Testis (tissue), 3 donors: Measurements from ENCODE around the gene CHST2. TPM values are rescaled to one million over a fixed set of nuclear protein-coding genes. Genes with fewer than 3 reads are reported as not detected.

Experiments used
- DNase-seq: peaks from one replicate; pipeline ENCODE4 v3.0.0-alpha.2; 2019
- H3K27ac ChIP-seq, 2 donors: fragments of 200-600 bp; sonication (generic); one replicate each; pipeline ENCODE4 v1.5.1; 2019
- H3K27me3 ChIP-seq: fragments of 200-600 bp; sonication (generic); one replicate; pipeline ENCODE4 v1.5.1; 2019
- H3K36me3 ChIP-seq: fragments of 200-600 bp; sonication (generic); one replicate; pipeline ENCODE4 v1.5.1; 2017; ENCODE audit warnings: low read depth; ENCODE audit errors: missing control alignments
- H3K4me1 ChIP-seq: fragments of 200-600 bp; sonication (generic); one replicate; pipeline ENCODE4 v1.5.1; 2019
- H3K4me3 ChIP-seq, 2 donors: fragments of 200-600 bp; sonication (generic); one replicate each; pipeline ENCODE4 v1.5.1; 2017 to 2019
- H3K9me3 ChIP-seq: fragments of 200-600 bp; sonication (generic); one replicate; pipeline ENCODE4 v1.5.1; 2017
- POLR2A ChIP-seq: fragments of 450-650 bp; IDR thresholded peaks from one replicate; pipeline ENCODE4 v1.6.1; 2017; ENCODE audit warnings: antibody characterized with exemption, mild to moderate bottlenecking, moderate library complexity
- WGBS, 2 donors: methylation state at CpG; one replicate each; pipeline ENCODE4 v1.1.5; 2018; 5-methylcytosine and 5-hydroxymethylcytosine counted together
- intact Hi-C: fragments of 100-400 bp; cut with DNase I; formaldehyde crosslinking; loops from one replicate; pipeline ENCODE4 v1.15.1; 2023; ENCODE audit warnings: low total_unique reads
- polyA plus RNA-seq: library from polyadenylated mRNA; stranded (reverse); fragments of 350-450 nt; fragmentation: Illumina TruSeq; extraction: RNeasy Lipid Tissue Mini Kit (QIAGEN cat#74804); gene quantifications from one replicate; pipeline ENCODE4 v1.2.3, GENCODE V29; 2014; ENCODE audit warnings: low read depth, low replicate concordance; ENCODE audit not compliant: insufficient read depth
- total RNA-seq, 2 donors: library from RNA; depleted of rRNA; stranded (reverse); fragments of >200 nt; gene quantifications; one replicate each; pipeline ENCODE4 v1.2.3, GENCODE V29; 2016
- TF ChIP-seq, protein P1 (sequence below), 3 experiments: fragments of 450-650 bp in 2 of 3; fragments of 200-600 bp in 1 of 3; sonication (generic) in 1 of 3; IDR thresholded peaks; one replicate each; pipeline ENCODE4 v1.5.1; 2016 to 2019; ENCODE audit warnings: antibody characterized with exemption in 3 of 3, mild to moderate bottlenecking in 2 of 3, moderate library complexity in 1 of 3

CHST2 gene
- total and polyA plus RNA-seq, 3 donors from 2014 or later, result 3.7 to 7.5 (median 6.8) TPM

DNA sequence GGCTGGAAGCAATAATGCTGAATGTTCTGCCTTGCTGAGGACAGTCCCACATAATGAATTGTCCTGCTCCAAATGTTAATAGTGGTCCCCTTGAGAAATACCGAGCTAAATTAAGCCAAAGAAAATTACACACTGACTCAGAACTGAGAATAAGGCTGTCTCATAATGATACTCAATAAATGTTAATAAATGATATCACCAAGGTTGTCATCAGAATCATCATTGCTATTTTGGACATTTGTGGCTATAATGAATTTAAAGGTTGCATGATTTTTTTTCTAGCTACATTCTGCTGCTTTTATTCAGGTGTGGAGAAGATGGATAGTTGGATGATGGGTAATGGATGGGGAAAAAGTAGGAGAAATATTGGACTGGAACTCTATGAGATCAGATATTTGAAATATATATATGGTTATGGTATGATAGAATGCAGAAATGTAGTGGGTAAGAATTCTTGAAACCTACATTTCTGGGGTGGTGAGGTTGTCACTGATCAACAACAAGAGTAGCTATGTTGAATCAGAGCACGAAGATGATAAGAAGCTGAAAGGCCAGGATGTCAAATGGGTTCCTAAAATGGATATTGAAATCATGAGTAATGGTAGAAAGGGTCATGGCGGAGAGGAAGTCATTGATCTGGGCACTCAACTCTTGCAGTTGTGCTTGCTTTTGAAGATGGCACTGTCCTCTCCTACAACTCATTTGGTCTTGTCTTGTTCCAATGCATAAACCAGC is 12.8 kb downstream of the CHST2 start:
- TF ChIP-seq POLR2A, result no peak
- TF ChIP-seq, protein P1, sequence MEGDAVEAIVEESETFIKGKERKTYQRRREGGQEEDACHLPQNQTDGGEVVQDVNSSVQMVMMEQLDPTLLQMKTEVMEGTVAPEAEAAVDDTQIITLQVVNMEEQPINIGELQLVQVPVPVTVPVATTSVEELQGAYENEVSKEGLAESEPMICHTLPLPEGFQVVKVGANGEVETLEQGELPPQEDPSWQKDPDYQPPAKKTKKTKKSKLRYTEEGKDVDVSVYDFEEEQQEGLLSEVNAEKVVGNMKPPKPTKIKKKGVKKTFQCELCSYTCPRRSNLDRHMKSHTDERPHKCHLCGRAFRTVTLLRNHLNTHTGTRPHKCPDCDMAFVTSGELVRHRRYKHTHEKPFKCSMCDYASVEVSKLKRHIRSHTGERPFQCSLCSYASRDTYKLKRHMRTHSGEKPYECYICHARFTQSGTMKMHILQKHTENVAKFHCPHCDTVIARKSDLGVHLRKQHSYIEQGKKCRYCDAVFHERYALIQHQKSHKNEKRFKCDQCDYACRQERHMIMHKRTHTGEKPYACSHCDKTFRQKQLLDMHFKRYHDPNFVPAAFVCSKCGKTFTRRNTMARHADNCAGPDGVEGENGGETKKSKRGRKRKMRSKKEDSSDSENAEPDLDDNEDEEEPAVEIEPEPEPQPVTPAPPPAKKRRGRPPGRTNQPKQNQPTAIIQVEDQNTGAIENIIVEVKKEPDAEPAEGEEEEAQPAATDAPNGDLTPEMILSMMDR (IDR thresholded peaks at IDR 0.05), result no peak
- H3K27me3 ChIP-seq, result no peaks in the 10 kb centered on the region
- 90 to 94% methylated on average over 3 of the region's 3 CpGs for WGBS, 2 donors
- no peak overlapping the region for H3K4me3 ChIP-seq
- intact Hi-C loops, result no loop called here
- no peaks in the 10 kb centered on the region for H3K9me3 ChIP-seq
- no peak overlapping the region for H3K27ac ChIP-seq
- no peak for DNase-seq
- peaks cover 2% of the 10 kb centered on the region for H3K4me1 ChIP-seq
- no peaks in the 10 kb centered on the region for H3K36me3 ChIP-seq

DNA sequence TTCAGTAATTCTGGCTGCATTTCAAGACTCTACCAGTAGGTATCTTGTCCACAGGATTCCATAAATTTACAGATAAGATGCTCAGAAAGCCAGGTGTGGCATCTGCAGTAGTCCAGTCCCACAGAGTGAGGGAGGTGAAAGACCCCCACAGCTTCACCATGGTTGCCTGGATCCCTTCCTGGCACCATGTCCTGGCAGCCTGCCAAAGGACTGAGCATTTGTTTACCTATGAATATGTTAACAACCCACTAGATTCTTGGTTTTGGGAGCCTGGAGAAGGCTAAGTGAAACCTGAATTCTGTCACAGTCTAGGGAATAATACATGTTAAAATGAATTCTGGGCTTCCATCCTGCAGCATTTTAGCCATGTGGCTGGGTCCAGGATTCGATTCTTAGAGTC is 14.9 kb downstream of the CHST2 start:
- Histone ChIP-seq H3K4me1 (no peaks in the 10 kb centered on the region), H3K9me3 (no peaks in the 10 kb centered on the region), H3K36me3 (no peaks in the 10 kb centered on the region), H3K4me3 (no peak overlapping the region), H3K27me3 (no peaks in the 10 kb centered on the region), H3K27ac (no peak overlapping the region)
- TF ChIP-seq, protein P1 (IDR thresholded peaks at IDR 0.05), result no peak
- no peak for TF ChIP-seq POLR2A
- intact Hi-C loops, result no loop called here
- no peak for DNase-seq
- WGBS, 2 donors, result 86 to 89% methylated on average over 1 of the region's 1 CpG

DNA sequence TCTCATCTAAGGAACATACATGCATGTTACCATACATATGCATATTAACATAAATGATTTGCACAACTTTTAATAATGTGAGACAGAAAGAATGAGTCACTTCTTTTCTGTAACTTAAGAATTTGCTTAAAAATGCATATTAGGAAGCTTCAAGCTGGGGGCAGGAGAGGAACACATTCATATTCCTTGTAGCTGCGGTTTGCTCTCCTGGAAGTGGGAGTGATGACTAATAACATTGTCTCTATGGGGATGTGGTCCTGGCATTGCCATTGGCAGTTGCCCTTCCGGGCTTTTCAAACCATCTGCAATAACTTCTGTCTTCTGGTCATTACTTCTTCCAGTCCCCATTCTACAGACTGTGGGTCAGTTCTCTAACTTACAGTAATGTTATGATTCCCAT is 15.6 kb downstream of the CHST2 start:
- Histone ChIP-seq H3K36me3 (no peaks in the 10 kb centered on the region), H3K4me3 (no peak overlapping the region), H3K27me3 (no peaks in the 10 kb centered on the region), H3K4me1 (no peaks in the 10 kb centered on the region), H3K27ac (no peak overlapping the region), H3K9me3 (no peaks in the 10 kb centered on the region)
- intact Hi-C loops, result no loop called here
- no peak for TF ChIP-seq POLR2A
- TF ChIP-seq, protein P1 (IDR thresholded peaks at IDR 0.05), result no peak
- no peak for DNase-seq
- WGBS, 2 donors, result 49 to 70% methylated on average over 2 of the region's 2 CpGs

DNA sequence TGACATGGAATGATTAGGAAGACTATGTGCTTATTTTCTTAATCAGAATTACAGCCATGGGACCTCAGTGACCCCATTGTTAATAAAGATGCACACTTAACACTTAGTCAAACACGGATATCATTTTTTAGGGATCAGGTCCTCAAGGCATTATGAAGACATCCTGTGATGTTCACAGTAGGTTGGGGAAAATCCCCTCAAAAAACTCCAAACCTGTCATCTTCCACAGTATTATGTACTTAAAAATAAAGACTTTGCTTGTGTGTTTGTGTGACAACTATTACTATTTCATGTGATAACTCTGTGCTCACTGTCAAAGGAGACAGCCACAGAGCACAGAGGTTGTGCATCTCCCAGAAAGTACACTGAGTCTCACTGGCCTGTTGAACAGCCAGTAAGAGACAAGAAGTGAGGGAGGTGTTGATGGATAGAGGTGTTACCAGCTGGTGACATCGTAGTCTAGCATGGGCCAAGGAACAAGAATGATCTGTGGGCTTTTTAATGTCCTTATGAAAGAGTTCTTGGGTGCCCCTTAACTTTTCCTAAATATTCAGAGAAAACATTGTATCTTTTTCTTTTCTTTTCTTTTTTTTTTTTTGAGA is 18.0 kb downstream of the CHST2 start:
- DNase-seq, result no peak
- Histone ChIP-seq H3K4me3 (no peak overlapping the region), H3K36me3 (no peaks in the 10 kb centered on the region), H3K9me3 (no peaks in the 10 kb centered on the region), H3K27me3 (no peaks in the 10 kb centered on the region), H3K4me1 (no peaks in the 10 kb centered on the region), H3K27ac (no peak overlapping the region)
- TF ChIP-seq POLR2A, result no peak
- TF ChIP-seq, protein P1 (IDR thresholded peaks at IDR 0.05), result no peak
- 47 to 75% methylated on average over 2 of the region's 2 CpGs for WGBS, 2 donors
- intact Hi-C loops, result no loop called here

DNA sequence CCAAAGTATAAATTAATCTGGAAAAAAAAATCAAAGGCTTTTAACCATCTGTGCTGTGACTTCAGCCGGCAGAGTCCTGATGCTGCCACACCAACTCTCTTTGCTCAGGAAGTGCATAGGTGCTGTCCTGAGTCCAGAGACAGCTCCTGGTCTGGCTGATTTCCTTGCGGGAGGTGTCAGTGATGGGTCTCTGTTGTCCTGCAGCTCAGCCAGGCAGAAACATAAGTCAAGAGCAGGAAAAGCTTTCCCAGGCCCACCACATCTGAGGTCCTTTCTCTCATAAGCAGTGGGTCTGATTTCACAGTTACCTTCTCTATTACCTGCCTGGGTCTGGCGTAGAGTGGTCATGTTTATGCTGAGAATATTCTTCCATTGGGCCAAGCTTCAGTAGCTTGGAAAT is 19.4 kb downstream of the CHST2 start:
- no peaks in the 10 kb centered on the region for H3K9me3 ChIP-seq
- H3K27ac ChIP-seq, result no peak overlapping the region
- DNase-seq, result no peak
- no peak overlapping the region for H3K4me3 ChIP-seq
- no peaks in the 10 kb centered on the region for H3K36me3 ChIP-seq
- intact Hi-C loops, result no loop called here
- H3K27me3 ChIP-seq, result no peaks in the 10 kb centered on the region
- H3K4me1 ChIP-seq, result no peaks in the 10 kb centered on the region
- WGBS, 2 donors, result 91 to 96% methylated on average over 3 of the region's 3 CpGs
- TF ChIP-seq POLR2A, result no peak
- TF ChIP-seq, protein P1 (IDR thresholded peaks at IDR 0.05), result no peak
